Testis (tissue), 3 donors: ENCODE results near the gene MAP6D1. TPM values are rescaled to one million over a fixed set of nuclear protein-coding genes. Genes with fewer than 3 reads are reported as not detected.

Experiments used
- DNase-seq: peaks from one replicate; pipeline ENCODE4 v3.0.0-alpha.2; 2019
- H3K27ac ChIP-seq, 2 donors: fragments of 200-600 bp; sonication (generic); one replicate each; pipeline ENCODE4 v1.5.1; 2019
- H3K27me3 ChIP-seq: fragments of 200-600 bp; sonication (generic); one replicate; pipeline ENCODE4 v1.5.1; 2019
- H3K36me3 ChIP-seq: fragments of 200-600 bp; sonication (generic); one replicate; pipeline ENCODE4 v1.5.1; 2017; ENCODE audit warnings: low read depth; ENCODE audit errors: missing control alignments
- H3K4me1 ChIP-seq: fragments of 200-600 bp; sonication (generic); one replicate; pipeline ENCODE4 v1.5.1; 2019
- H3K4me3 ChIP-seq, 2 donors: fragments of 200-600 bp; sonication (generic); one replicate each; pipeline ENCODE4 v1.5.1; 2017 to 2019
- H3K9me3 ChIP-seq: fragments of 200-600 bp; sonication (generic); one replicate; pipeline ENCODE4 v1.5.1; 2017
- POLR2A ChIP-seq: fragments of 450-650 bp; IDR thresholded peaks from one replicate; pipeline ENCODE4 v1.6.1; 2017; ENCODE audit warnings: antibody characterized with exemption, mild to moderate bottlenecking, moderate library complexity
- WGBS, 2 donors: methylation state at CpG; one replicate each; pipeline ENCODE4 v1.1.5; 2018; 5-methylcytosine and 5-hydroxymethylcytosine counted together
- intact Hi-C: fragments of 100-400 bp; cut with DNase I; formaldehyde crosslinking; loops from one replicate; pipeline ENCODE4 v1.15.1; 2023; ENCODE audit warnings: low total_unique reads
- polyA plus RNA-seq: library from polyadenylated mRNA; stranded (reverse); fragments of 350-450 nt; fragmentation: Illumina TruSeq; extraction: RNeasy Lipid Tissue Mini Kit (QIAGEN cat#74804); gene quantifications from one replicate; pipeline ENCODE4 v1.2.3, GENCODE V29; 2014; ENCODE audit warnings: low read depth, low replicate concordance; ENCODE audit not compliant: insufficient read depth
- total RNA-seq, 2 donors: library from RNA; depleted of rRNA; stranded (reverse); fragments of >200 nt; gene quantifications; one replicate each; pipeline ENCODE4 v1.2.3, GENCODE V29; 2016
- TF ChIP-seq, protein P1 (sequence below), 3 experiments: fragments of 450-650 bp in 2 of 3; fragments of 200-600 bp in 1 of 3; sonication (generic) in 1 of 3; IDR thresholded peaks; one replicate each; pipeline ENCODE4 v1.5.1; 2016 to 2019; ENCODE audit warnings: antibody characterized with exemption in 3 of 3, mild to moderate bottlenecking in 2 of 3, moderate library complexity in 1 of 3

The MAP6D1 gene
- total and polyA plus RNA-seq, 3 donors from 2014 or later = 0.80 to 8.3 (median 4.8) TPM

- Histone ChIP-seq H3K27ac (no peak overlapping the region), H3K36me3 (no peaks in the 10 kb centered on the region), H3K27me3 (no peaks in the 10 kb centered on the region), H3K4me1 (no peaks in the 10 kb centered on the region), H3K9me3 (no peaks in the 10 kb centered on the region), H3K4me3 (no peak overlapping the region)
- 39 to 48% methylated on average over 8 of the region's 8 CpGs for WGBS, 2 donors
- DNase-seq = no peak
- no peak for TF ChIP-seq POLR2A
- TF ChIP-seq, protein P1, sequence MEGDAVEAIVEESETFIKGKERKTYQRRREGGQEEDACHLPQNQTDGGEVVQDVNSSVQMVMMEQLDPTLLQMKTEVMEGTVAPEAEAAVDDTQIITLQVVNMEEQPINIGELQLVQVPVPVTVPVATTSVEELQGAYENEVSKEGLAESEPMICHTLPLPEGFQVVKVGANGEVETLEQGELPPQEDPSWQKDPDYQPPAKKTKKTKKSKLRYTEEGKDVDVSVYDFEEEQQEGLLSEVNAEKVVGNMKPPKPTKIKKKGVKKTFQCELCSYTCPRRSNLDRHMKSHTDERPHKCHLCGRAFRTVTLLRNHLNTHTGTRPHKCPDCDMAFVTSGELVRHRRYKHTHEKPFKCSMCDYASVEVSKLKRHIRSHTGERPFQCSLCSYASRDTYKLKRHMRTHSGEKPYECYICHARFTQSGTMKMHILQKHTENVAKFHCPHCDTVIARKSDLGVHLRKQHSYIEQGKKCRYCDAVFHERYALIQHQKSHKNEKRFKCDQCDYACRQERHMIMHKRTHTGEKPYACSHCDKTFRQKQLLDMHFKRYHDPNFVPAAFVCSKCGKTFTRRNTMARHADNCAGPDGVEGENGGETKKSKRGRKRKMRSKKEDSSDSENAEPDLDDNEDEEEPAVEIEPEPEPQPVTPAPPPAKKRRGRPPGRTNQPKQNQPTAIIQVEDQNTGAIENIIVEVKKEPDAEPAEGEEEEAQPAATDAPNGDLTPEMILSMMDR (IDR thresholded peaks at IDR 0.05) = no peak
- intact Hi-C loops = no loop called here
Measured at GRCh38 chr3:183812761-183813445, 12.5 kb downstream of the MAP6D1 start.

GRCh38 chr3:183811638-183812037 is 13.7 kb downstream of the MAP6D1 start:
- TF ChIP-seq, protein P1 (IDR thresholded peaks at IDR 0.05) = no peak
- no peak for TF ChIP-seq POLR2A
- H3K4me1 ChIP-seq = no peaks in the 10 kb centered on the region
- H3K9me3 ChIP-seq = no peaks in the 10 kb centered on the region
- no peak overlapping the region for H3K27ac ChIP-seq
- intact Hi-C loops = no loop called here
- no peaks in the 10 kb centered on the region for H3K36me3 ChIP-seq
- H3K4me3 ChIP-seq = no peak overlapping the region
- 94 to 96% methylated on average over 11 of the region's 11 CpGs for WGBS, 2 donors
- no peaks in the 10 kb centered on the region for H3K27me3 ChIP-seq
- DNase-seq = no peak

DNA sequence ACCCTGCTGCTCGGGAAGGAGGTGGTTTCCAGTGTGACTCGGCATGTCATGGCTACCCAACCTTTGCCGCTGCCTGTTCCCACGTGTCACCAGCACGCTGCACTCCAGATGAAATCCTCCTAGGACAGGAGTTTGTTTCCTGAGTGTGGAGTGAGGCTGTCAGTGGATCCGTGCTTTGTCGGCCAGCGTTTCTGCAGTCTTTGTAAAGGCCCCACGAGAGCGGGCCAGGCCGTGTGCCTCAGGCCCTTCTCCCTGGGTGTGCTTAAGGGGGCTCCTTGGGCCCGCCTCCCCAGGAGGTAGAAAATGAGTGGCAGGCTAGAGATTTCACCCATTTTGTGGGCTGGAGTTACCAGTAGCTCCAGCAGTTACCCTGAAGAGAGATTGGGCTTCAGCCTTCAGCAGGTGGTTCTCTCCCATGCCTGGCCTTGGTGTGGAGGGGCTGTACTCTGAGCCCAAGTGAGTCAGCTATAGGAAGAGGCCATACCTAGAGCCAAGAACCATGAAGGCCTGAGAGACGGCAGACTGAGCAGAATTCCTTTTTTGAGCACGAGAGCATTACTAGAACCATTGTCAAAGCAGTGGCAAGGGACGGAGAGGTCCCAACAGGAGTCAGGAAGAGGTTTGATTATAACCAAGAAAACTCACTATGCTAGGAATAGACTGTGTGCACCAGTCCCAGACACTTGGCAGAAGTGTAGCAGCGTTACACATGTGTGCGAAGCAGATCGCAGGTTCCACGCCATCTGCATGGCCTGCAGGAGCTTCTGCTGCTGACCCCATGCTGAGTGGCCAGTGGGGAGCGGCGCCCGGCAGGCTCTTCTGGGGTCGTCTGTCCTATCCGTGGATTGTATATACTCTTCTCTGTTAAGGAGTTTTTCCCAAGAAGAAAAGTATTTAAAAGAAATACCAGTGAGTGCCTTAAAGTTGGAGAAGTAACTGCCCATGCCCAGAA is 14.5 kb downstream of the MAP6D1 start:
- H3K4me3 ChIP-seq = no peak overlapping the region
- no peaks in the 10 kb centered on the region for H3K9me3 ChIP-seq
- intact Hi-C loops = no loop called here
- no peak for TF ChIP-seq POLR2A
- no peak overlapping the region for H3K27ac ChIP-seq
- 89 to 93% methylated on average over 24 of the region's 24 CpGs for WGBS, 2 donors
- no peak for DNase-seq
- no peaks in the 10 kb centered on the region for H3K4me1 ChIP-seq
- no peaks in the 10 kb centered on the region for H3K36me3 ChIP-seq
- no peaks in the 10 kb centered on the region for H3K27me3 ChIP-seq

- no peaks in the 10 kb centered on the region for H3K36me3 ChIP-seq
- H3K4me1 ChIP-seq = no peaks in the 10 kb centered on the region
- no peaks in the 10 kb centered on the region for H3K27me3 ChIP-seq
- no peak for DNase-seq
- no peak overlapping the region for H3K4me3 ChIP-seq
- 89 to 92% methylated on average over 5 of the region's 5 CpGs for WGBS, 2 donors
- H3K27ac ChIP-seq = no peak overlapping the region
- intact Hi-C loops = no loop called here
- TF ChIP-seq, protein P1 (IDR thresholded peaks at IDR 0.05) = no peak
- no peak for TF ChIP-seq POLR2A
- no peaks in the 10 kb centered on the region for H3K9me3 ChIP-seq
Measured at GRCh38 chr3:183809270-183809669, 16.1 kb downstream of the MAP6D1 start.

- no peaks in the 10 kb centered on the region for H3K9me3 ChIP-seq
- H3K4me1 ChIP-seq = no peaks in the 10 kb centered on the region
- H3K4me3 ChIP-seq = no peak overlapping the region
- 92 to 98% methylated on average over 11 of the region's 11 CpGs for WGBS, 2 donors
- TF ChIP-seq, protein P1 (IDR thresholded peaks at IDR 0.05) = no peak
- no peak for TF ChIP-seq POLR2A
- H3K27me3 ChIP-seq = no peaks in the 10 kb centered on the region
- DNase-seq = no peak
- intact Hi-C loops = no loop called here
- no peaks in the 10 kb centered on the region for H3K36me3 ChIP-seq
- no peak overlapping the region for H3K27ac ChIP-seq
Measured at GRCh38 chr3:183808355-183808754, 17.0 kb downstream of the MAP6D1 start.
